Stomach smooth muscle (tissue), 2 donors: ENCODE data around the gene AAGAB.
"Not testable (repeated sequence)": the region's sequence is repeated elsewhere in the genome, so short reads cannot be mapped to it uniquely, and the experiment has no call there.

Experiments
- H3K27ac ChIP-seq: one replicate; pipeline ENCODE4 v1.7.0; 2013; ENCODE audit warnings: mild to moderate bottlenecking, low read length, inconsistent platforms
- H3K27me3 ChIP-seq, 2 donors: one replicate each; pipeline ENCODE4 v1.7.0; 2013; ENCODE audit warnings: low read length in 2 of 2; ENCODE audit not compliant: insufficient read depth in 2 of 2, control insufficient read depth in 1 of 2
- H3K36me3 ChIP-seq, 2 donors: one replicate each; pipeline ENCODE4 v1.7.0; 2013; ENCODE audit warnings: low read length in 2 of 2; ENCODE audit not compliant: control insufficient read depth in 2 of 2, insufficient read depth in 2 of 2
- H3K4me1 ChIP-seq: one replicate; pipeline ENCODE4 v1.7.0; 2013; ENCODE audit warnings: low read length; ENCODE audit not compliant: control insufficient read depth, insufficient read depth
- H3K4me3 ChIP-seq, 2 donors: one replicate each; pipeline ENCODE4 v1.7.0; 2013; ENCODE audit warnings: low read length in 2 of 2
- H3K9ac ChIP-seq, 2 donors: one replicate each; pipeline ENCODE4 v1.7.0; 2013; ENCODE audit warnings: low read length in 2 of 2, mild to moderate bottlenecking in 1 of 2
- H3K9me3 ChIP-seq, 2 donors: one replicate each; pipeline ENCODE4 v1.7.0; 2013; ENCODE audit warnings: low read length in 2 of 2; ENCODE audit not compliant: control insufficient read depth in 2 of 2
- donor health status: healthy.
- donor health status: Pancreatic carcinoma.

Gene AAGAB

GRCh38 chr15:67161881-67162280, 92.6 kb downstream of the AAGAB start:
- Histone ChIP-seq H3K27ac (no peak overlapping the region), H3K4me1 (peaks cover 15% of the 10 kb centered on the region)

GRCh38 chr15:67161412-67161811, 93.0 kb downstream of the AAGAB start:
- H3K4me1 ChIP-seq: peaks cover 14% of the 10 kb centered on the region
- no peak overlapping the region for H3K9ac ChIP-seq
- H3K36me3 ChIP-seq: peaks cover 3 to 4% of the 10 kb centered on the region in 2 donors
- H3K4me3 ChIP-seq: no peak overlapping the region
- H3K27ac ChIP-seq: no peak overlapping the region
- H3K27me3 ChIP-seq: no peaks in the 10 kb centered on the region
- no peaks in the 10 kb centered on the region for H3K9me3 ChIP-seq

More at GRCh38 chr15:67161881-67162280, 92.6 kb downstream of the AAGAB start:
- Histone ChIP-seq H3K27me3 (no peaks in the 10 kb centered on the region), H3K4me3 (no peak overlapping the region), H3K36me3 (peaks cover 6 to 8% of the 10 kb centered on the region in 2 donors), H3K9ac (no peak overlapping the region), H3K9me3 (no peaks in the 10 kb centered on the region)

- H3K27ac ChIP-seq: no peak overlapping the region
- no peaks in the 10 kb centered on the region for H3K27me3 ChIP-seq
- no peak overlapping the region for H3K9ac ChIP-seq
- peaks cover 7% of the 10 kb centered on the region for H3K4me1 ChIP-seq
- H3K36me3 ChIP-seq: peaks cover 0 to 2% of the 10 kb centered on the region in 2 donors
- no peak overlapping the region for H3K4me3 ChIP-seq
- H3K9me3 ChIP-seq: no peaks in the 10 kb centered on the region
Measured at GRCh38 chr15:67158367-67158766, 96.1 kb downstream of the AAGAB start.

- Histone ChIP-seq H3K4me1 (peaks cover 7% of the 10 kb centered on the region), H3K9ac (no peak overlapping the region), H3K36me3 (peaks cover 0 to 2% of the 10 kb centered on the region in 2 donors), H3K4me3 (no peak overlapping the region), H3K27ac (no peak overlapping the region), H3K27me3 (no peaks in the 10 kb centered on the region), H3K9me3 (no peaks in the 10 kb centered on the region)
Measured at GRCh38 chr15:67157521-67158252, 96.8 kb downstream of the AAGAB start.

GRCh38 chr15:67156834-67157233, 97.6 kb downstream of the AAGAB start:
- Histone ChIP-seq H3K9ac (no peak overlapping the region), H3K27me3 (no peaks in the 10 kb centered on the region), H3K9me3 (no peaks in the 10 kb centered on the region), H3K27ac (no peak overlapping the region), H3K4me3 (no peak overlapping the region), H3K36me3 (peaks cover 0 to 2% of the 10 kb centered on the region in 2 donors), H3K4me1 (peaks cover 7% of the 10 kb centered on the region)

GRCh38 chr15:67156426-67156825, 98.0 kb downstream of the AAGAB start:
- no peaks in the 10 kb centered on the region for H3K27me3 ChIP-seq
- no peak overlapping the region for H3K4me3 ChIP-seq
- H3K9me3 ChIP-seq: no peaks in the 10 kb centered on the region
- H3K4me1 ChIP-seq: peaks cover 5% of the 10 kb centered on the region
- H3K36me3 ChIP-seq: peaks cover 0 to 2% of the 10 kb centered on the region in 2 donors
- H3K9ac ChIP-seq: no peak overlapping the region
- no peak overlapping the region for H3K27ac ChIP-seq

GRCh38 chr15:67154249-67154648, 100.2 kb downstream of the AAGAB start:
- H3K4me3 ChIP-seq: no peak overlapping the region

GRCh38 chr15:67153044-67153443, 101.4 kb downstream of the AAGAB start:
- H3K9me3 ChIP-seq, H3K27me3 ChIP-seq, H3K27ac ChIP-seq, H3K4me3 ChIP-seq, H3K36me3 ChIP-seq, H3K9ac ChIP-seq: not testable (repeated sequence)
- peaks cover 10% of the 10 kb centered on the region for H3K4me1 ChIP-seq

More at GRCh38 chr15:67154249-67154648, 100.2 kb downstream of the AAGAB start:
- H3K4me1 ChIP-seq: peaks cover 7% of the 10 kb centered on the region
- H3K9me3 ChIP-seq: no peaks in the 10 kb centered on the region
- H3K27me3 ChIP-seq: no peaks in the 10 kb centered on the region
- peaks cover 0 to 2% of the 10 kb centered on the region in 2 donors for H3K36me3 ChIP-seq
- H3K27ac ChIP-seq: no peak overlapping the region
- no peak overlapping the region for H3K9ac ChIP-seq

GRCh38 chr15:67152429-67152828, 102.0 kb downstream of the AAGAB start:
- Histone ChIP-seq H3K9me3 (no peaks in the 10 kb centered on the region), H3K27ac (no peak overlapping the region), H3K4me3 (no peak overlapping the region), H3K9ac (no peak overlapping the region), H3K4me1 (peaks cover 13% of the 10 kb centered on the region), H3K36me3 (peaks cover 0 to 2% of the 10 kb centered on the region in 2 donors), H3K27me3 (no peaks in the 10 kb centered on the region)
